ENCODE results near the gene KRTAP17-1. TPM values are rescaled to one million over a fixed set of nuclear protein-coding genes. Genes with fewer than 3 reads are reported as not detected.
"Not testable (repeated sequence)": the region's sequence is repeated elsewhere in the genome, so short reads cannot be mapped to it uniquely, and the experiment has no call there.

The KRTAP17-1 gene
- total RNA-seq, 2 donors from 2014 or later, result not detected

DNA sequence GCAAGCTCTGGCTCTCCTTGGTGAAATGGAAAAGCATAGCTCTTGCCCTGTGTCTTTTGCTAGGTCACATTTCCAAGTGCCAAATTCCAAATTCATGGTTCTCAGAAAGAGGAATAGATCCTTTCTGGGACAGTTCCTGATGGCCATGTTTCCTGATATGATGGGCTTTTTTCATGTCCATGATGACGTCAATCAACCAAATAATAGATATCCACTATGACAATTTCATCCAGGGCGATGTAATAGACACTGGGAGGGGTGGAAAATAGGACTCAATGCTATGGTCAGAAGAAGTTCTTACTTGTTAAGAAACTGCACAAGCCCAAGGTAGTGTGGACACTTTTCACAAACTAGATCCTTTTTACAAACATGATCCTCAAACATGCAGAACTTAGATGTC lies 35.7 kb upstream of the KRTAP17-1 start:
- H3K27me3 ChIP-seq, result no peaks in the 10 kb centered on the region
- no peak overlapping the region for H3K9ac ChIP-seq (ENCODE audit: low read depth in 2 of 2, low read length in 2 of 2)
- H3K4me3 ChIP-seq, result no peak overlapping the region
- H3K4me1 ChIP-seq, result no peaks in the 10 kb centered on the region
- intact Hi-C loops (cut with DNase I), result no loop called here
- no peak overlapping the region for H3K27ac ChIP-seq
- no peaks in the 10 kb centered on the region for H3K36me3 ChIP-seq
- H3K9me3 ChIP-seq, result no peaks in the 10 kb centered on the region
- no peak for DNase-seq
- TF ChIP-seq, protein P1, sequence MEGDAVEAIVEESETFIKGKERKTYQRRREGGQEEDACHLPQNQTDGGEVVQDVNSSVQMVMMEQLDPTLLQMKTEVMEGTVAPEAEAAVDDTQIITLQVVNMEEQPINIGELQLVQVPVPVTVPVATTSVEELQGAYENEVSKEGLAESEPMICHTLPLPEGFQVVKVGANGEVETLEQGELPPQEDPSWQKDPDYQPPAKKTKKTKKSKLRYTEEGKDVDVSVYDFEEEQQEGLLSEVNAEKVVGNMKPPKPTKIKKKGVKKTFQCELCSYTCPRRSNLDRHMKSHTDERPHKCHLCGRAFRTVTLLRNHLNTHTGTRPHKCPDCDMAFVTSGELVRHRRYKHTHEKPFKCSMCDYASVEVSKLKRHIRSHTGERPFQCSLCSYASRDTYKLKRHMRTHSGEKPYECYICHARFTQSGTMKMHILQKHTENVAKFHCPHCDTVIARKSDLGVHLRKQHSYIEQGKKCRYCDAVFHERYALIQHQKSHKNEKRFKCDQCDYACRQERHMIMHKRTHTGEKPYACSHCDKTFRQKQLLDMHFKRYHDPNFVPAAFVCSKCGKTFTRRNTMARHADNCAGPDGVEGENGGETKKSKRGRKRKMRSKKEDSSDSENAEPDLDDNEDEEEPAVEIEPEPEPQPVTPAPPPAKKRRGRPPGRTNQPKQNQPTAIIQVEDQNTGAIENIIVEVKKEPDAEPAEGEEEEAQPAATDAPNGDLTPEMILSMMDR (IDR thresholded peaks at IDR 0.05), result no peak

DNA sequence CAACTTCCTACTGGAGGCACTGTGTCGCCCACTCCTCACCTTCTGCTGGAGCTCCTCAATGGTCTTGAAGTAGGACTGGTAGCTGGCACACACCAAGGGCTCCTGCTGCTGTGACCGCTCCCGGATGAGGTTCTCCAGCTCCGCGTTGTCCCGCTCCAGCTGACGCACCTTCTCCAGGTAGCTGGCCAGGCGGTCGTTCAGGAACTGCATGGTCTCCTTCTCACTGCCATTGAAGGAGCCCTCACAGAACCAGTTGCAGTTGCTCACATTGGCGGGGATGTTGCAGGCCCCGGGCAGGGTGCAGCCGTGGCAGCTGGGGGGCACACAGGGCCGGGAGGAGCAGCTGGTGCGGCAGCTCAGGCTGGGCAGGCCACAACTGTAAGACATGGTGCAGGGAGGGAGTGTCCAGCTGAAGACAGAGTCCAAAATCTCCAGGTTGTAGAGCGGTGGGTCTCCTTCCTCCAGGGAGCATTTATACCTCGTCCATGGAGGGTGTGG lies 34.9 kb upstream of the KRTAP17-1 start, which contains the start of gene KRT33A:
KRT33A (minus strand) TSS at position 448 of the 498 bp plus-strand sequence; CDS start at position 387, 61 bp downstream.
- H3K27me3 ChIP-seq; H3K4me3 ChIP-seq; H3K9ac ChIP-seq (ENCODE audit: low read depth in 2 of 2, low read length in 2 of 2); H3K9me3 ChIP-seq; H3K36me3 ChIP-seq; DNase-seq; H3K27ac ChIP-seq; intact Hi-C loops (cut with DNase I); H3K4me1 ChIP-seq: not testable (repeated sequence)

DNA sequence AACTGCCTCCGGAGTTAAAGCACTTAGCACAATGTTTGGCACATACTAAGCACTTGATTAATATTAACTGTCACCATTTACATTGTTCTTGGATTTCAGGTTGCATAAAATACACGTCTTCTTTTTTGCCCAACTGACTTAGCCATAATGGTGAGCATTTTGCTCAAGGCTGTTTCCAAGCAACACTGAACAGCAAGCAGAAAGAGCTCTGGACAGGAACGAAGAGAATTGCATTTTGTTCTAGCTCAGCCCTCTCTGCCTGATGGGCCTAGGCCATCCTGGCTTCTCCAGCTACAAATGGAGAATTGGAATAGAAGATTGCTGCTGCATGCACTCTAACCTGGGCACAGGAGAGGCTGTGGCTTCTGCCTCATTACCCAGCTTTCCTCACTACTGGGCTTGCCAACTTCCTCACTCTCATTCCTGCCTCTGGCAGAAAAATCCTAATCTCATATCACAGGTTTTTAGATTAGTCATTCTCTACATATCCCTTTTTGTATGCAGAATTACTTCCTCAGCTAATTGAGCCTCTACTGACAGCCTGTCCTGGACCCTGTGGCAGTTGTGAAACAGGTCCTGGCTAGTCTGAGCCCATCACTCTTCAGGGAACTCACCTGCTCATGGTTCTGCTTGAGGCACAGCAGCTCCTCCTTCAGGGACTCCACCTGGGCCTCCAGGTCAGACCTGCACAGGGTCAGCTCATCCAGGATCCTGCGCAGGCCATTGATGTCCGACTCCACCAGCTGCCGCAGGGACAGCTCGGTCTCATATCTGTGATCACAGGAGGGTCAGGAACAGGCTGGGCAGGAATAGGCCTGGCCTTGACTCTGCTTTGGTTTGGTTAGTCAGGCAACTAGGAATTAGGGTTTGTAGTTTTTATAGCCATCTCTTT lies 32.6 kb upstream of the KRTAP17-1 start:
- no peak for DNase-seq
- Histone ChIP-seq H3K36me3 (no peaks in the 10 kb centered on the region), H3K9me3 (no peaks in the 10 kb centered on the region), H3K27me3 (no peaks in the 10 kb centered on the region), H3K4me1 (no peaks in the 10 kb centered on the region), H3K9ac (ENCODE audit: low read depth in 2 of 2, low read length in 2 of 2) (no peak overlapping the region), H3K27ac (no peak overlapping the region), H3K4me3 (no peak overlapping the region)
- TF ChIP-seq, protein P1 (IDR thresholded peaks at IDR 0.05), result no peak
- intact Hi-C loops (cut with DNase I), result no loop called here

DNA sequence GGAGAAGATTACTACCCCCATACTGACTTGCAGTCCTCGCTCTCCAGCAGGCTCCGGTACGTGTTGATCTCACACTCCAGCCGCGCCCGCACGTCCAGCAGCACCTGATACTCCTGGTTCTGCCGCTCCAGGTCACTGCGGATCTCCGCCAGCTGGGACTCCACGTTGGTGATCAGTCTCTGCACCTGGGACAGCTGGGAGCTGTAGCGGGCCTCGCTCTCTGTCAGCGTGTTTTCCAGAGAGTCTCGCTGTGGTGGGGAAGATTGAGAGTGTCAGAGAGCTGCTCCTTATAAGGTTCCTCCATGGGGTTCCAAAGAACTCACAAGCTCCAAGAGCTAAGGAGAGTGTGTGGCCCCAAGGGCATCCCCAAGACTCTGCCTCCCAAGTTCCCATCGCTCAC lies 30.9 kb upstream of the KRTAP17-1 start:
- H3K9me3 ChIP-seq; H3K27ac ChIP-seq; intact Hi-C loops (cut with DNase I); H3K4me1 ChIP-seq; H3K27me3 ChIP-seq; DNase-seq; H3K9ac ChIP-seq (ENCODE audit: low read depth in 2 of 2, low read length in 2 of 2); H3K4me3 ChIP-seq; H3K36me3 ChIP-seq: not testable (repeated sequence)

DNA sequence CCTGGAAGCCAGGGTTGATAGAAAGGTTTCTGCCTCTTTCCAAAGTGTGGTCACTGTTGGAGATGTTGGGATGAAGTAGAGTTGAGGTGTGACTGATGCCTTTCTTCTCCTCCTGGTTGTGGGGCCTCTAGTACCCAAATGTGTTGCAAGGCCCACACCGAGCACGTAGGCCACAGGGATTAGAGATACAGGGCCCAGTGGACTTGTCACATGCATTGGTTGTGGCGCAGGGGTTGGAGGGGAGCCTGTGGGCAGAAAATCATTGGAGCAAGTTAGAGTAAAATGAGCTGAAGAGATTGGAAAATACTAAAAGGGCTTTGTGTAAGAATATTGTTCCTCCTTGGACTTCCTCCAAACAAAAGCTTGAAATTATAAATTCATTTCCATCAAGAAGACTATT lies 30.5 kb upstream of the KRTAP17-1 start:
- Histone ChIP-seq H3K36me3 (no peaks in the 10 kb centered on the region), H3K9ac (ENCODE audit: low read depth in 2 of 2, low read length in 2 of 2) (no peak overlapping the region), H3K4me1 (no peaks in the 10 kb centered on the region), H3K4me3 (no peak overlapping the region), H3K27ac (no peak overlapping the region), H3K9me3 (no peaks in the 10 kb centered on the region), H3K27me3 (no peaks in the 10 kb centered on the region)
- intact Hi-C loops (cut with DNase I), result no loop called here
- no peak for DNase-seq
- TF ChIP-seq, protein P1 (IDR thresholded peaks at IDR 0.05), result no peak

DNA sequence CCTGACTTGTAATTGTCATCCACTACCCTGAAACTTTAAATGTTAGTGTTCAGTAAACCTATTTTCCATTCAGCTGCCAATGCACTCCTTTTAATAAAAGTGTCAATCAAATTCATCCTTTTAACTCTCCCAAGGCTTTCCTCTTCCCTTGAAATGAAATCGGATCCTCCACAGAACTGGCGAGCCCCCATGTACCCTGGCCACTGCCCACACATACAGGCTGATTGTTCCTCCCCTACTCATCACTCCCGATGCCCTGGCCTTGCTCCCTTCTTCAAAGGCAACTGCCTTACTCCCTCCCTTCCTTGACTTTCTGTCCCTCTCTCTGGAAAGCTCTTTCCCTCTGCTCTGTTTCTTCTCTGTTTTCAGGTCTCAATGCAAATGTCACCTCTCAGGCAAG lies 27.5 kb upstream of the KRTAP17-1 start:
- DNase-seq, result no peak
- no peaks in the 10 kb centered on the region for H3K27me3 ChIP-seq
- no peak overlapping the region for H3K27ac ChIP-seq
- H3K36me3 ChIP-seq, result no peaks in the 10 kb centered on the region
- H3K9ac ChIP-seq (ENCODE audit: low read depth in 2 of 2, low read length in 2 of 2), result no peak overlapping the region
- no peak overlapping the region for H3K4me3 ChIP-seq
- TF ChIP-seq, protein P1 (IDR thresholded peaks at IDR 0.05), result no peak
- intact Hi-C loops (cut with DNase I), result no loop called here
- H3K4me1 ChIP-seq, result no peaks in the 10 kb centered on the region
- no peaks in the 10 kb centered on the region for H3K9me3 ChIP-seq
